Measurements from ENCODE around the gene USP44. TPM values are rescaled to one million over a fixed set of nuclear protein-coding genes. Genes with fewer than 3 reads are reported as not detected.

USP44 gene
- total RNA-seq: 0.42 TPM
- 0.44 TPM for polyA plus RNA-seq

DNA sequence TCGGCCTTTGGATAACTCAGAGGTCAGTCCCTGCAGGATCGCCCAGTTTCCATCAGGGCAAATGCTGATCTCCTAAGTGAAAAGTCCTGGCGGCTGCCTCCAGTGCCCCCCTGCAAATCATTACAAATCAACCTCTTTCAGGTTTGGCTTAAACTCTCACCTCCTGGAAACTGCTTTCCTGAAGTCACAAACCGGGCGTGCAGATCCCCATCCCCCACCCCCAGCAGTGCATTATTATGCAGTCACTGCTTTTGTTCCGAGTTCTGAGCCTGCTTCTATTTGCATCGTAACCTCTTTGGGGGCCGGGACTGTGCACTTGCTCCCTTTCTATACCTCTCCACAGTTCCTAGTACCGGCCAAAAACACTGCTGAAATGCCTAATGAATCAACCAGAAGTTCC lies at the start of gene USP44:
Gene USP44 (minus strand): TSS at position 172 of the 400 bp plus-strand sequence. CDS start 17,220 bp downstream, outside the sequence.
- no peaks in the 10 kb centered on the region for H3K4me1 ChIP-seq (ENCODE audit: insufficient read depth)
- no peaks in the 10 kb centered on the region for H3K36me3 ChIP-seq (ENCODE audit: insufficient read depth)
- 38% methylated on average over 9 of the region's 9 CpGs for WGBS
- H3K27ac ChIP-seq (ENCODE audit: low read depth): no peak within 1 kb of the TSS
- no peak for DNase-seq (ENCODE audit: extremely low spot score)
- no peak within 1 kb of the TSS for H3K4me3 ChIP-seq (ENCODE audit: low read depth, low read length)

GRCh38 chr12:95600567-95600966 lies 49.3 kb upstream of the USP44 start:
- DNase-seq (ENCODE audit: extremely low spot score): no peak
- 93% methylated on average over 8 of the region's 8 CpGs for WGBS
- no peaks in the 10 kb centered on the region for H3K36me3 ChIP-seq (ENCODE audit: insufficient read depth)
- H3K4me3 ChIP-seq (ENCODE audit: low read depth, low read length): no peak overlapping the region
- H3K27ac ChIP-seq (ENCODE audit: low read depth): no peak overlapping the region
- H3K4me1 ChIP-seq (ENCODE audit: insufficient read depth): no peaks in the 10 kb centered on the region

GRCh38 chr12:95599880-95600279 lies 48.6 kb upstream of the USP44 start:
- Histone ChIP-seq H3K4me3 (ENCODE audit: low read depth, low read length) (no peak overlapping the region), H3K36me3 (ENCODE audit: insufficient read depth) (no peaks in the 10 kb centered on the region), H3K27ac (ENCODE audit: low read depth) (no peak overlapping the region), H3K4me1 (ENCODE audit: insufficient read depth) (no peaks in the 10 kb centered on the region)
- 93% methylated on average over 5 of the region's 5 CpGs for WGBS
- DNase-seq (ENCODE audit: extremely low spot score): no peak

- H3K36me3 ChIP-seq (ENCODE audit: insufficient read depth): no peaks in the 10 kb centered on the region
Observed at GRCh38 chr12:95594136-95594535, 42.9 kb upstream of the USP44 start.

GRCh38 chr12:95593266-95593871 lies 42.1 kb upstream of the USP44 start:
- no peak overlapping the region for H3K4me3 ChIP-seq (ENCODE audit: low read depth, low read length)
- no peaks in the 10 kb centered on the region for H3K4me1 ChIP-seq (ENCODE audit: insufficient read depth)
- no peak for DNase-seq (ENCODE audit: extremely low spot score)
- WGBS: 45% methylated on average over 7 of the region's 7 CpGs
- H3K27ac ChIP-seq (ENCODE audit: low read depth): no peak overlapping the region
- no peaks in the 10 kb centered on the region for H3K36me3 ChIP-seq (ENCODE audit: insufficient read depth)

More at GRCh38 chr12:95594136-95594535, 42.9 kb upstream of the USP44 start:
- no peak overlapping the region for H3K4me3 ChIP-seq (ENCODE audit: low read depth, low read length)
- H3K4me1 ChIP-seq (ENCODE audit: insufficient read depth): no peaks in the 10 kb centered on the region
- DNase-seq (ENCODE audit: extremely low spot score): no peak
- no peak overlapping the region for H3K27ac ChIP-seq (ENCODE audit: low read depth)
- 63% methylated on average over 2 of the region's 2 CpGs for WGBS

GRCh38 chr12:95591731-95592130 lies 40.5 kb upstream of the USP44 start:
- no peak overlapping the region for H3K27ac ChIP-seq (ENCODE audit: low read depth)
- WGBS: 54% methylated on average over 2 of the region's 2 CpGs
- H3K4me1 ChIP-seq (ENCODE audit: insufficient read depth): no peaks in the 10 kb centered on the region
- no peaks in the 10 kb centered on the region for H3K36me3 ChIP-seq (ENCODE audit: insufficient read depth)
- H3K4me3 ChIP-seq (ENCODE audit: low read depth, low read length): no peak overlapping the region
- DNase-seq (ENCODE audit: extremely low spot score): no peak

- H3K4me1 ChIP-seq (ENCODE audit: insufficient read depth): no peaks in the 10 kb centered on the region
- no peak overlapping the region for H3K4me3 ChIP-seq (ENCODE audit: low read depth, low read length)
- DNase-seq (ENCODE audit: extremely low spot score): no peak
- no peaks in the 10 kb centered on the region for H3K36me3 ChIP-seq (ENCODE audit: insufficient read depth)
- 96% methylated on average over 2 of the region's 2 CpGs for WGBS
- H3K27ac ChIP-seq (ENCODE audit: low read depth): no peak overlapping the region
Observed at GRCh38 chr12:95590775-95591174, 39.5 kb upstream of the USP44 start.

DNA sequence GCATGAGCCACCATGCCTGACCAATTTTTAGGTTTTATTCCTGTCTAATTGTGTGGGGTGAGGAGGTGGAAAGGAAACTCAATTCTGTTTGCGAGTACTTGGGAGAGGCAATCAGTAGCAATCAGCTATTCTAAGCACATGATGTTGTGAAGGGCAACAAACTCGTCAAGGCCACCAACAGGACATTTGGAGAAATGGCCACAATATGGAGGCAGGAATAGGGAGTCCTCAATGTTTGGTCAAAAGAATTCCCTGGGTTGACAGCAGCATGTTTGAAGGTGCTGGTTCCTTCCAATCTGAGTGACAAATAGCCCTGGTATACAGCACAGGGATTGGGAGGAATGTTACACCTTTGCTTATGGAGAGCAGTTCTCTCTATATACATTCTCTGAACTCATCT lies 32.7 kb upstream of the USP44 start:
- WGBS: 79% methylated on average over 2 of the region's 2 CpGs
- H3K27ac ChIP-seq (ENCODE audit: low read depth): no peak overlapping the region

GRCh38 chr12:95582230-95583058 lies 31.2 kb upstream of the USP44 start:
- no peak overlapping the region for H3K4me3 ChIP-seq (ENCODE audit: low read depth, low read length)
- no peak overlapping the region for H3K27ac ChIP-seq (ENCODE audit: low read depth)
- H3K36me3 ChIP-seq (ENCODE audit: insufficient read depth): no peaks in the 10 kb centered on the region
- no peaks in the 10 kb centered on the region for H3K4me1 ChIP-seq (ENCODE audit: insufficient read depth)
- DNase-seq (ENCODE audit: extremely low spot score): no peak
- 48% methylated on average over 8 of the region's 8 CpGs for WGBS

More for the DNA sequence above, 32.7 kb upstream of the USP44 start:
- Histone ChIP-seq H3K4me1 (ENCODE audit: insufficient read depth) (no peaks in the 10 kb centered on the region), H3K36me3 (ENCODE audit: insufficient read depth) (no peaks in the 10 kb centered on the region), H3K4me3 (ENCODE audit: low read depth, low read length) (no peak overlapping the region)
- DNase-seq (ENCODE audit: extremely low spot score): no peak

GRCh38 chr12:95577820-95578219 lies 26.5 kb upstream of the USP44 start:
- Histone ChIP-seq H3K4me1 (ENCODE audit: insufficient read depth) (no peaks in the 10 kb centered on the region), H3K27ac (ENCODE audit: low read depth) (no peak overlapping the region), H3K4me3 (ENCODE audit: low read depth, low read length) (no peak overlapping the region), H3K36me3 (ENCODE audit: insufficient read depth) (no peaks in the 10 kb centered on the region)
- 70% methylated on average over 1 of the region's 1 CpG for WGBS
- no peak for DNase-seq (ENCODE audit: extremely low spot score)

GRCh38 chr12:95574799-95575452 lies 23.6 kb upstream of the USP44 start:
- no peaks in the 10 kb centered on the region for H3K36me3 ChIP-seq (ENCODE audit: insufficient read depth)
- H3K4me3 ChIP-seq (ENCODE audit: low read depth, low read length): no peak overlapping the region
- no peak for DNase-seq (ENCODE audit: extremely low spot score)
- H3K27ac ChIP-seq (ENCODE audit: low read depth): no peak overlapping the region
- no peaks in the 10 kb centered on the region for H3K4me1 ChIP-seq (ENCODE audit: insufficient read depth)

- Histone ChIP-seq H3K4me3 (ENCODE audit: low read depth, low read length) (no peak overlapping the region), H3K36me3 (ENCODE audit: insufficient read depth) (no peaks in the 10 kb centered on the region), H3K4me1 (ENCODE audit: insufficient read depth) (no peaks in the 10 kb centered on the region), H3K27ac (ENCODE audit: low read depth) (no peak overlapping the region)
- DNase-seq (ENCODE audit: extremely low spot score): no peak
- WGBS: 46% methylated on average over 10 of the region's 10 CpGs
Observed at GRCh38 chr12:95573951-95574576, 22.8 kb upstream of the USP44 start.

DNA sequence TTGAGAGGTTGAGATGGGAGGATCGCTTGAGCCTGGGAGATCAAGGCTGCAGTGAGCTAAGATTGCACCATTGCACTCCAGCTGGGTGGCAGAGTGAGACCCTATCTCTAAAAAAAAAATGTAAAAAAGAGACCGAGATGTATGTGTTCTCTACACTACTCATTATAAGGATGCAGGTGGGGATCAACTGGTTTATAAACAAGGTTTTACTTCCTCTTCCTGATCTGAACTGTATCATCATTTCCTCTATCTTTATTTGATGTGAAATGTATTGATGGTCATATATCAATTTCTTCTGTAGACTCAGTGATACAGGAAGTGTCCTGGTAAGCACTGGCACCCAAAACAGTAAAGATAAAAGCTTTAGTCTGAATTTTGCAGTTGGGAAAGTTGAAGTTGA lies 20.1 kb upstream of the USP44 start:
- no peak overlapping the region for H3K4me3 ChIP-seq (ENCODE audit: low read depth, low read length)
- no peaks in the 10 kb centered on the region for H3K36me3 ChIP-seq (ENCODE audit: insufficient read depth)
- no peak overlapping the region for H3K27ac ChIP-seq (ENCODE audit: low read depth)
- WGBS: 87% methylated on average over 2 of the region's 2 CpGs
- no peak for DNase-seq (ENCODE audit: extremely low spot score)
- H3K4me1 ChIP-seq (ENCODE audit: insufficient read depth): no peaks in the 10 kb centered on the region

Data from urinary bladder (tissue), 4 donors.